Stimulated activated CD8-positive, alpha-beta memory T cell treated with anti-CD3 and anti-CD28 coated beads, Interleukin-7, amount 100 ng/mL, for 48 hours (primary cell): ENCODE results near the gene GEMIN8.

Source experiments
- DNase-seq, 2 donors: peaks; one replicate each; pipeline ENCODE4 v3.0.0-alpha.2; 2020; ENCODE audit warnings: low read depth in 1 of 2; ENCODE audit errors: extremely low read depth in 1 of 2

GEMIN8 gene

DNA sequence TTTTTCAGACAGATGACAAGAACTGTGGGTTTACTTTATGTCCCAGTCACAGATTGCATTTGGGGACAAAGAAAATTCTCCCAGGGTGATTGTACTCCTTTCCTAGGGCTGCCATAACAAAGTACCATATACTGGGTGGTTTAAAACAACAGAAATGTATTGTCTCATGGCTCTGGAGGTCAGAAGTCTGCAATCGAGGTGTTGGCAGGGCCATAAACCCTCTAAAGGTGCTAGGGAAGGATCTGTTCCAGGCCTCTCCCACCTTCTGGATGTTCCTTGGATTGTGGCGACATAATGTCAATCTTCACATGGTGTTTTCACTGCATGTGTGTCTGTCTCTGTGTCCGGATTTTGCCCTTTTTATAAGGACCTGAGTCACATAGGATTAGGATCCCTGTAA lies 12.3 kb downstream of the GEMIN8 start:
- DNase-seq = no peak

DNA sequence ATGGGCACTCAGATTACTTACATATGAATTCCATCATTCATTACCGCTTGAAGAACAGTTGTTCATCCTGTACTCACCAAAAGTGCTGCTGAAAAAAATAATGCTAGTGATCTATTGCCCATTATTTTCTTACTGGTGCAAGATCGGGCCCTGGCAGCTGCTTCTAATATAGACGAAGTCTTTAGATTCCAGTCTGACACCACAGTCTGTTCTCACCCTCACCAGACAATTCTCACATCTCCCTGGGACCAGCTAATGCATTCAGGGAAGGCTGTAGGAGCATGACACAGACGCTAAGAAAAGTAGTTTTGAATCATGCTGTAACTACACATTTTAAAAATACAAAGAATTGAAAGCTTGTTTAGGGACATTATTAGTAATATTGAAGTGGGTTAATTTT lies 13.8 kb downstream of the GEMIN8 start:
- DNase-seq = no peak

DNA sequence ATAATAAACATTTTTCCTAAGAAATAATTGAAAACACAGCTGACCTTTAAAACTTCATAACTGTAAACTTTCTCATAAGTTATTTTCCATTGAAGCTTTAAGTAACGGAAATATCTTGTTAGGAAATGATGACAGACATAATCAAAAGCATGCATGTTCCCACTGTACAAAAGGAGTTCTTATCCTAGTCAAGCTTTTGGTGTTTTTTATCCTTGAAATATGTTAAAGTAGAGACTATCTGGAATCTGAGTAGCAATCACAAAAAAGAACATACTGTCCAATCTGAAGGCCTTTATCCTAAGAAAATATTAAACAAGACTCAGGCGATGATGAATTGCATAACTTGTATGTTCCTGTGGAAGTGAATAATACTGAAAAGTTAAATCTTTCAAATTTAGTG lies 14.4 kb downstream of the GEMIN8 start:
- DNase-seq = no peak

DNA sequence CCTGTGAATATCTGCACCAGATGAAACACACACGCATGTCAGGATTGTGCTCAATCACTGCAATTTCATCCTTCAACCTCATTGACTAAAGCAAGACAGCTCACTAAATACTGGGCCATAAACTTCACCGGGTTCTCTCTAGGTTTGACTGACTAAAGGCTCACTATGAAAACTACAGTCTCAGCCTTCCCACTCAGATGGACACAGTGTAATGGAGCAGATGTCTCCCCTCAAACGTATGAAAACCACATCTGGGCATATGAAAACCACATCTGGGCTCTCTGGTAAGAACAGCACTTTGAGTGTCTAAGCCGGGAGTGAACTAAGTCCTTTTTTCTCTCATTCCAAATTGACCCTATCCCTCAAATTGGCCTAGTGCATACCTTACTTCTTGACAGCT lies 15.2 kb downstream of the GEMIN8 start:
- DNase-seq = no peak

DNA sequence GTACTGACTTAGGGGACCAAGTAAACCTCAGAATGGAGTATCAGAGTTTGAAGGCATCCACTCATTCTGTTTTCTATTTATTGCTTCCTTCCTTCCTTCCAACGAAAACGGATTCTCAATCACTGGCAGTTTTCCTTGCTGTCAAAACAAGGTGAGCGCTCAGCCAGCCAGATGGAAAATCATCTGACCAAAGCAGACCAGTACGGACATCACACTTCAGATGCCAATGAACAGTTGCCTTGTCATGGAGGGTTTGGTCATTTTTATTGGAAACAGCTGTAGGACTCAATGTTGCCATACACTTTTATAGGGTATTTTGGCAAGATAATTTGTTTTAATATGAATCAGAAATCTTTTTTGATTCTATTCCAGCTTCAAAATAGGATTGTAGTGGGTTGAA lies 16.6 kb downstream of the GEMIN8 start:
- DNase-seq = no peak

DNA sequence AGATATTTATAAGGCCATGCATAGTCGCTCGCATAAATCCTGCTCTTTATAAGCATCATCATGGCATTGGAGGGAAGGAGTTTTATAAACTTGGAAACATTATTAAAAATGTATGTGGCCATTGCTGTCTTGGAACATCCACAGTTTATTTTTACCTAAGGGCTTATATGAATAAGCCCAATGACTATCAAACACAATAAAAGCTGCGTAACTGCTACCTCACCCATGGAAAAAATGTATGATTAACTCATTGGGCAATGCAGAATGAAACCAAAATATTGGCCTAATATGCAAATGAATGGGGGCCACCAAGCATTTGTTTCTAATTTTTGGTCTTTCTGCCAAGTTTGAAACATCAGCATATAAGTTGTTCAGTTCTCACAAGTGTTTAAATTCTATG lies 19.1 kb downstream of the GEMIN8 start:
- DNase-seq = no peak

DNA sequence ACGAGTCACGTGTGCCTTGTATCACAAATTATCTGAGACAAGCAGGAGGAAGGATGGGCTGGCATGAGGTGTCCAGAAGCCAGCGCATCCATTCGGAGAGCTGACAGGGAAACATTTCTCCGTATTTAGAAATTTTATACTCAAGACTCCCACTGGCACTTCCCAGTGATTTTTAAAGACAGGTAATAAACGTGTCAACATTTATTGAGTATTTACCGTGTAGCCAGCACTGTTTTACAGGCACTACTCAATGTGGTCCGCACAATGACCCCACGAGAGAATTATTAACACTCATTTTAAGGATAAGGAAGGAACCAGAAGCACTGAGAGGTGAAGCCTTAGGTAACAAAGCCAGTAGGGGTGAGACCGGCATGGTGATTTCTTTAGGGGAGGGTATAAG lies 23.2 kb downstream of the GEMIN8 start:
- DNase-seq = no peak

DNA sequence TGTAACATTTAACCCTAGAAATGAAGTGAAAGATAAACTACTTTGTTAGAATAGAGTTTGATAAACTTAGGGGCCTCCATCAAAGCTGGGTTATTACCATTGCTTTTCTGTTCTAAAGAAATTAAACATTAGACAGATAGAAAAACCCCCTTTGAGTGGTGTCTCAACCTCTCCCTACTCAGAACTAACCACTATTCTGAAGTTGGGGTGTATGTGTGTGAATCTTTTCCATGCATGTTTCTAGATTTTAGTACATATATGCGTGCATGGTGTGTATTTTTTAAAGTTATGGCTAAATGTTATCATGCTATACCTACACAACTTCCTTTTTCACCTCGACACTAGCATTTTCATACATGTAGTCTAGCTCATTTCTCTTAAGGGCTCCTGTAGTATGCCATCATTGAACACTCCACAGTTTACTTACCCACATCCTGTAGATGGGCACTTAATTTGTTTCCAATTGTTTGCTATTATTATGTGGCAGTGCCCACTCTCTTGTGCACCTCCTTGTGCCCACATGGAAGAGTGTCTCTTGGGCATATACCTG lies 25.7 kb downstream of the GEMIN8 start:
- no peak for DNase-seq

DNA sequence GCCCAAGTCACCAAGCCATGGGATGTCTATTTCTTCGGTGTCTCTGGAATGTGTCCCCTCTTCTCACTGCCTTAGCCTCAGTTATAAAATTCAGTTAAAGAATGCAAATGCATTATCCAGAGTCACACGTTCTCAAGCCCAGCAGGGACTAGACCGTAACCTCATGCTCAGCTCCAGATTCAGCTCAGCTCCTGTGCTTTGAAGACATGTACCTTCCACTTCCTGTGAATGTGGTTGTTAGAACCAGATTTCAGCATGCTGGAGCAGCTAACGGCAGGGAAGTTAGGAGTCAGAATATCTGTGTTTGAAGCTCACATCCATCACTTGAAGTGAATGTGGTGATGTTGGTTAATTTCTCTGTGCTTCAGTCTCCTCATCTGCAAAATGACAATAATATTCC lies 26.7 kb downstream of the GEMIN8 start:
- DNase-seq = no peak

DNA sequence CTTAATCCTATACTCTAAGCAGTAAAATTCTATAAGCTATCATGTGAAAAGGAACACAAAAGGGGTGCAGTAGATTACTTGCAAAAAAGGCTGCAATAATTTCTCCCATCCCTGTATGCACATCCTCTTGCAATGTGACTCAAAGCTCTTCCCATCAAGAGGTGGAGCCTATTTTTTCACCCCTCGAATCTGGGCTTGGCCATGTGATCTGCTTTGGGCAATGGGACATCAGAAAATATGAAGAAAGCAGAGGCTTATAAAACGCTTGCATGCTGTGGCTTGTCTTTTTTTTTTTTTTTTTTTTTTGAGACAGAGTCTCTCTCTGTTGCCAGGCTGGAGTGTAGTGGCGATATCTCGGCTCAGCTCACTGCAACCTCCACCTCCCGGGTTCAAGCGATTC lies 33.0 kb downstream of the GEMIN8 start:
- no peak for DNase-seq

DNA sequence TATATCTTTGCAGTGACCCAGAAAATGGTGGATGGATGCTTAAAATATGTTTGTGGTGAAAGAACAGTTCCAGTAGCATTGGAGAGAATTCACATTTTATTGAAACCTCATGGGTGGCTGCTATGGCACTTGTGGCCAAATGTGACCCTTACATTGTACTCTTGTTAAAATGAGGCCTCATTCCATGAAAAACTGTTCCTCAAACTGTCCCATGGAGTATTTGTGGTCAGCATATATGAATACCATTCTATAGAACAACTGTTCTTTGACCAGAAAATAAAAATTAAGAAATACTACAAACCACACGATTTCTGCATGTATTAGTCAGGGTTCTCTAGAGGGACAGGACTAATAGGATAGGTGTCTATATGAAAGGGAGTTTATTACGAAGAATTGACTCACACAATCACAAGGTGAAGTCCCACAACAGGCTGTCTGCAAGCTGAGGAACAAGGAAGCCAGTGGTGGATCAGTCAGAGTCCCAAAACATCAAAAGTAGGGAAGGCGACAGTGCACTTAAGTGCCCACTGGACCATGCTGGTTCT lies 35.1 kb downstream of the GEMIN8 start:
- no peak for DNase-seq

DNA sequence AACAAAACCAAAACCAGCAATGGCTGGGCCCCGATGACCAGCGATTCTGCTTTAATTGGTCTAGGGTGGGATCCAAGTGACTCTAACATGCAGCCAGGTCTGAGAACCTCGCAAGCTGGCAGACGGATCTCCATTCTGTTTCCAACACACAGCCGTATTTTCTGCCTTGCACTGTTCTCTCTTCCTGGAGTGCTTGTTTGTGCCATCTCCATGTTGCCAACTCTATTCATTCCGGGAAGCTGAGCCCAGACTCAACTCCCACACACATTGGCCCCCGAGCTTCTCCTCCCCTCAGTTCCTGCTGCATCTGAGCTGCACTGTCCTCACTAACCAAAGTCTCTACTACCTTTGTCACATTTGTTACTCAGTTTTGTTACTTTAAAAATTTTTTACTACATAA lies 35.6 kb downstream of the GEMIN8 start:
- DNase-seq = no peak

DNA sequence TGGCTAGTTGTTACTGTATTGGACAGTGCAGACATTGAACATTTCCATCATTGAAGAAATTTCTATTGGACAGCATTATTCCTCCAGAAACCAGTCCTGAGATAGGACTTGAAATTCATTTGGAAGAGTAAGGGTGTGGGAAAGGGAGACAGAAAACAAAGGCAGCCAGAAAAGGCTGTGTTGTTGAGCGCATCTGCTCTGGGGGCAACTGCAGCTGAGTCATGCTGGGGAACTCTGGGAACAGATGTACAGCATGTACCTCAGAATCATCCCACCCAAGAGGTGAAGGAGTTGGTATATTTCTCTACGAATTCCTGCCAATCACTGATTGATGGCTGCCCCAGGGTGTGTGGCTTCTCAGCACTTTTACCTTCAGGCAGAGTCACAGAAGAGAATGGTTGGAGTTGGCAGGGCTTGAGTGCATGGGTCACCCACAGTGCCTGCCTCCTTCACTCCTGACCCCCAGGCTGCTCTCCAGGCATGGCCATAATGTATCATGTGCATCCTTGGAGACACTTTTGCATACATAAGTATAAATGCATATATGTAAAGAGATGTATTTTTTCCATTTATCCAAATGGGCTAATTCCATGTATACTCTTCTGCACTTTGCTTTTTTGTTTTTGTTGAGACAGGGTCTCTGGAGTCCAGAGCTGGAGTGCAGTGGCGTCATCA lies 39.4 kb downstream of the GEMIN8 start:
- no peak for DNase-seq

DNA sequence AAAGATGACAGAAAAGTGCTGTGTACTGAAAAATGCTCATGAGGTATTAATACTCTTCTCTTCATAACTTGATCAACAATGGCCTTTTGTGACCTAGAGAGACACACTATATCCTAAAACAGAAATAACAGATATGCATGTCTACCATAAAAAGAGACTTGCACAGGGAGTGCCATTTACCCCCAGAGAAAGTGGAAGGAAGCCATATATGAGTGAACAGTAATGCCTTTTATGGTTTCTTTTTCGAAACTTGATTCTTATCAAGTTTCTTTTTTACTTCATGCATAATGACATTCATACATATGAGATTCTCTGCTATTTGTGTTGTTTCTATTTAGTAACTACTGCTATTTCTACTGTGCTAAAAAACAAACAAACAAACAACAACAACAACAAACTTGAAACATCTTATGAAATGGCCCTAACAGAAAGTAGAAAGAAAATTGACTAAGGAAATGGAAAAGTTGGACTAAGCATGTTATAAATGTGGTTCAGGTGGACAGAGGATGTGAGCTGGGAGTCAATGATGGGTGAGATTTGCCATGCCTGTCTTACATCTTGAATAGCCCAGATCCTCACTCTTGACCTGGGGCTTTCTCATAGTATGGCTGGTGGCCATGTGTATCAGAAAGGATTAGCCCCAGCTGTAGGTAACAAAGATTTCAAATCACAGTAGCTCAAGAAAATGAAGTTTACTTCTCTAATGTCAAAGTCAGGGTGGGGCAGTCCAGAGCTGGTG lies 43.8 kb downstream of the GEMIN8 start:
- no peak for DNase-seq

DNA sequence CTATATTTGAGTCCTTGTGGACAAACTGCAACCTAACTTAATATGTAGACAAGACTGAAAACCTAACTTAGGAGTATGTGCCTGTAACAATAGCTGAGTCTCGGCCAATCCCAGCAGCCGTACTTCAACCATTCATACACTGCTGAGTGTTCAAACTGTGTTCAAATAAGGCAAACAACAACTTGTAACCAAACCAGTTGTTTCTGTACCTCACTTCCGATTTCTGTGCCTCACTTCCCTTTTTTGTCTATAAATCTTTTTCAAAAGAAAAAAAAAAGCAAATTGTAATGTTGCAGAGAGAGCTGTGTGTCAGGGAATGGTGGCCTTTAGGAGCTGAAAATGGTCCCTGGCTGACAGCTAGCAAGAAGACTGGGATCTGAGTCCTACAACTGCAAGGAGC lies 46.0 kb downstream of the GEMIN8 start:
- DNase-seq = no peak

DNA sequence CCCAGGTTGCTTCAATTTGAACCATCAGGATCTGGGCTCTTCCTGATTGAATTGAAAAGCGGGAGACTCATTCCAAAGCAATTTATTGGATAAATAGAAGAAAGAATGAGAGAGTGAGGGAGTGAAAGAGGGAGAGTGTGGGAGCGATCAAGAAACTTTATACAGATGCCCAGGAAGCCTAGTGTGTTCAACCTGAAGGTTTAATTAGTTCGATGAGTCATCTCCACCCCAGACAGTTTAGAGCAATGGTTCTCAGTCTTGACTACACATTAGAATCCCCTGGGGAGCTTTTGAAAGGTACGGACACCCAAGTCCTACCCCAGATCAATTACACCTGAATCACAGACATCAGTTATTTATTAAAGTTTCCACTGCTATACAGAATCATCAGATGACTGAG lies 61.5 kb downstream of the GEMIN8 start:
- no peak for DNase-seq

DNA sequence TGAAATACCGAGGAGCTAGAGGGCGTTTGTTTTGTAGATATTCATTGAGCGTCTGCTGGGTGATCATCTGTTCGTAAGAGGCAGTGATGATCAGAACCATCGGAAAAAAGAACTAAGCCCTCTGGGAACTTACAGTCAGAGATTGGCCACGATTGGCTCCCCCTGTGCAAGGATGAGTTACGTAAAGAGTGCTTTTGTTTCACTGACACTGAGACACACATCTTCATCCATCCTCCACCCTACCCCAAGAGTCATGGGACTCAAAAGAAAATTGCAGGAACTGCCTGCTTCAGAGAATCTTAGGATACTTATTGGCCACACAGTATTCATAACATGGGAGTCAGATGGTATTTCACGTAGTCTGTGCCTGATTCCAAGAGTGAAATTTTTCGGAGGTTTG lies 62.1 kb downstream of the GEMIN8 start:
- DNase-seq = no peak

DNA sequence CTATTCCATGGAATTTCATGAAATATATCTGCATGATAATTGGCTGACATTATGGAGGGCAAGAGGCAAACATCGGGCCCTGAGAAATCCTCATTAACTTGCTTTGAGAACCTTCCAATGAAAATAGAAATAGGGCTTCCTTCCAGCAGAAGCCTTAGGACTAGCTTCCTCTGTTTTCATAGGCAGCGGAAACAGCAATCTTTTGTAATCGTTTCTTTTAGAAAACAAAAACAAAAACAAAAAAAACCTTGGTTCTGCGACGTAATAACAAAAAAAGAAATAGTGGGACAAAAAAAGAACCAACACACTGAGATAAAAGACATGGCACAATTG lies 62.9 kb downstream of the GEMIN8 start:
- DNase-seq = no peak

DNA sequence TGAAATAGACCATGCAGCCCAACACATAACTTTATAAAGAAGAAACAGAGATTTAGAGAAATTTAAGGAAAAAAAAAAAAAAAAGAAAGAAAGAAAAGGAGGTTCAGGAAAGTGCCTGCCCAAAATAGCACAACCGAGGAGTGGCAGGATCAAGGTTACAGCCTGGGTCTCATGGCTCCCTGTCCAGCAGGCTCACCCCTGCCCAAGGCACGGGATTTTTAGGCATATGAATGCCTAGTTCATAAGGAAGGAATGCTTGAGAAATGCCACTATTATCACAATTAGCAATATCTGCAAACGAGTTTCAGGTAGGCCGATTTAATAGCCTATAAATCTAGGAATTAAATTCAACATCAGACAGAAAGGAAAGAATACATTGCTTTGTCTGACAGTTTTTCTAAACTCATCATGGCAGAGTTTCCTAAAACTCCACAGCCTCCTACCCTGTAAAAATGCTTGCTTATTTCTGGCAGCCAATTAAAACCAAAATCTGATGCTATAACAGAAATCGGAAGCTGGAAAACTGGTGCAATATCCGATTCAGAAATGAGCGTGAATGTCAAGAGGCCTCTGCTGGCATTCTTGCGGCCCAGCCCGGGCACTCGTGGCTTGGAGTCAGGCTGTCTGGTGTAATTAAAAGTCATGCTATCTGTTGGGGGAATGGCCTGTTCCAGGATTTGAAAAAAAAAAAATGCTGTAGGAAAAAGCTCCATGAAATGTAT lies 63.5 kb downstream of the GEMIN8 start:
- no peak for DNase-seq

DNA sequence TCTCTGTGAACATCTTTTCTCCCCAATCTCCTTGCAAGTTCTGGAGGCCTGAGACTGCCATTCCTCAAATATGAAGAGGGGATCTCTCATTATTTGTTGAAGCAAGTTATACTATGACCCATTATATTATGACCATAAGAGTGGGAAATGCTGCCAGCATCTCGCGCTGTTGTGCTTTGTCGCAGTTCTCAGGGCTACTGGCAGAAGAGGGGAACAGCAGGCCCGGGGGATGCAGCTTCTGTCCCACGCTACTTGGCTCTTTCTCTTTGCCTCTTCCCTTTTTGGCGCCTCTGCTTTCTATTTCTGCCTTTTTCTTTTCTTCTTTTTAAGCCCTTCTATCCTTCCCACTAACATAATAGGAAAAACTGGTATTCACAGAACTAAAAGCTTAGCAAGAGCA lies 64.2 kb downstream of the GEMIN8 start:
- no peak for DNase-seq

DNA sequence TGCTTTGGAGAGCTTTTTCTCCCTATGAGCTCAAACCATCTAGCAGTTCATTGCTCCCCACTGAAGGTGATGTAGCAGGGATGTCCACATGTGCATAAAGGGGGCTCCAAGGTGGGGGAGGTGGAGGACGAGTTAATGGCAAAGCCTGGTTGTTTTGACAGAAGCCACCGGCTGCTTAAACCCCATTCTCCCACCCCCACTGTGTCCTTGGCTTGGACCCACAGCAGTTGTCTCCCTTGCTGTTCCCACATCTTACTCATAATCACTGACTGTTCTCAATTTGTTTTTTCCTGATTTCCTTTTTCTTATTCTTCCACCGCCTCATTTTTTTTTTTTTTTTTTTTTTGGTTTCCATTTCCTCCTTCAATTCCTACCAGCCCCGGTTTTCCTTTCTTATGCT lies 72.7 kb downstream of the GEMIN8 start:
- DNase-seq = no peak
